RWPE2 (cell line): ENCODE measurements around the gene GRAP2.

Source experiments
- ATAC-seq: fragments of 200-7000 bp; cut with Tn5 transposase; 3 replicates; pipeline ENCODE4 v1.9.1; 2021; ENCODE audit warnings: low read depth
- DNase-seq: peaks from one replicate; pipeline ENCODE4 v3.0.0-alpha.2; 2020; ENCODE audit warnings: low spot score
- H3K27ac ChIP-seq: fragments of 450-650 bp; 2 replicates; pipeline ENCODE4 v1.5.1; 2017; ENCODE audit warnings: mild to moderate bottlenecking; ENCODE audit not compliant: poor library complexity, severe bottlenecking
- H3K27me3 ChIP-seq: fragments of 250-450 bp; sonication (Bioruptor Pico); 2 replicates; pipeline ENCODE4 v1.5.1; 2021; ENCODE audit warnings: mild to moderate bottlenecking, moderate library complexity; ENCODE audit not compliant: insufficient read depth, poor library complexity, severe bottlenecking
- H3K36me3 ChIP-seq: fragments of 250-450 bp; sonication (Bioruptor Pico); 2 replicates; pipeline ENCODE4 v1.5.1; 2020; ENCODE audit warnings: low read depth, mild to moderate bottlenecking, moderate library complexity
- H3K4me1 ChIP-seq: fragments of 250-450 bp; sonication (Bioruptor Pico); 2 replicates; pipeline ENCODE4 v1.5.1; 2021; ENCODE audit warnings: mild to moderate bottlenecking, moderate library complexity; ENCODE audit not compliant: insufficient read depth, poor library complexity, severe bottlenecking
- H3K4me3 ChIP-seq: fragments of 250-450 bp; sonication (Bioruptor Pico); 2 replicates; pipeline ENCODE4 v1.5.1; 2021; ENCODE audit warnings: mild to moderate bottlenecking, moderate library complexity; ENCODE audit not compliant: severe bottlenecking
- H3K9me3 ChIP-seq: fragments of 250-450 bp; sonication (Bioruptor Pico); 2 replicates; pipeline ENCODE4 v1.5.1; 2021; ENCODE audit warnings: mild to moderate bottlenecking, moderate library complexity; ENCODE audit not compliant: severe bottlenecking
- TF ChIP-seq, protein P1 (sequence below): fragments of 450-650 bp; IDR thresholded peaks from one replicate; pipeline ENCODE4 v1.5.1; 2017; ENCODE audit warnings: mild to moderate bottlenecking, moderate library complexity; ENCODE audit not compliant: poor library complexity, severe bottlenecking

Gene GRAP2

DNA sequence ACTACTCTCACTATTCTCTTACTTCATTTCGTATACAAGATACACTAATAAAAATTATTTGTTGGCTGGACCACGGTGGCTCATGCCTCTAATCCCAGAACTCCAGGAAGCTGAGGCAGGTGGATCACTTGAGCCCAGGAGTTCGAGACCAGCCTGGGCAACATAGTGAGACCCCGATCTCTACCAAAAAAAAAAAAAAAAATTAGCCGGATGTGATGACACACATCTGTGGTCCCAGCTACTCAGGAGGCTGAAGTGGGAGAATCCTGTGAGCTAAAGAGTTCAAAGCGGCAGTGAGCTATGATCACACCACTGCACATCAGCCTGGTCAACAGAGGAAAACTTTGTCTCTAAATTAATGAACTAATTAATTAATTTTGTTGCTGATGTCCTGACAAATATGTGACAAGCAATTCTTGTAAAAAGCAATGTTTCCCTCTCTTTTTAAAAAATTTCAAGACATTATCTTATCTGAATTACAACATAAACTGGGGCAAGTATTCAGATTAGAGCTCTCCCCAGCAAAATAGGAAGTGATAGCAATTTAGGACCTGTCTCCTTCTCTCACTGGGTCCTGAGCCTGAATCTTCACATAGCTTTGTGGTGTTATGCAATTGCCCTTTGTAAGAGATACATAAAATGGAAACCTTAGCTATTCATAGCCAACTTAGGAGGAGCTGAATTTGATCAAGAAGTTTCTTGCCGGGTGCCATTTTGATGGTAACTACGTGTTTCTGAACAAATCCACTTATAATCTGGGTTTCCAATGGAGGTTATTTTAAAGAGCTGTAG lies 41.8 kb downstream of the GRAP2 start:
- H3K27ac ChIP-seq, result no peak overlapping the region

DNA sequence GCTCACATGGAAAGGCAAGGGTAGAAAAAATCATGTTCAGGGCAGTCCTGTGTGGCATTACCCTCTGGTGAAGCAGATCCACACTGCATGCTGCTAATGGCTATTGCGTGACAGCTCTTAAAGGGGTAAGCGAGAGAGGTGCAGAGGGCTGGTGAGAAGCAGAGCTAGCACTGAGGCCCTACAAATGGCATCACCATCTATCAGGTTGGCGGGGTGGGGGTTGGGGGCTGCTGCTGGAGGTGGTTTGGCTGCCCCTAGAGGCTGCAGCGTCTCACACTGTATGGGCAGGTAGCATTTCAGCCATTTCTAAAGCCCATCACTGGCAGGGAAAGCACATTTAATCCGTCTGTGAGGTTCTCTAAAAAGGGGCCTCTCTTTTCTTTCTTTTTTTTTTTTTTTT lies 42.5 kb downstream of the GRAP2 start:
- H3K9me3 ChIP-seq, result no peaks in the 10 kb centered on the region
- no peak overlapping the region for H3K4me3 ChIP-seq
- no peaks in the 10 kb centered on the region for H3K36me3 ChIP-seq
- no peaks in the 10 kb centered on the region for H3K4me1 ChIP-seq
- DNase-seq (no peak), ATAC-seq (no peak; the same call in 2 of the 3 replicates)
- TF ChIP-seq, protein P1, sequence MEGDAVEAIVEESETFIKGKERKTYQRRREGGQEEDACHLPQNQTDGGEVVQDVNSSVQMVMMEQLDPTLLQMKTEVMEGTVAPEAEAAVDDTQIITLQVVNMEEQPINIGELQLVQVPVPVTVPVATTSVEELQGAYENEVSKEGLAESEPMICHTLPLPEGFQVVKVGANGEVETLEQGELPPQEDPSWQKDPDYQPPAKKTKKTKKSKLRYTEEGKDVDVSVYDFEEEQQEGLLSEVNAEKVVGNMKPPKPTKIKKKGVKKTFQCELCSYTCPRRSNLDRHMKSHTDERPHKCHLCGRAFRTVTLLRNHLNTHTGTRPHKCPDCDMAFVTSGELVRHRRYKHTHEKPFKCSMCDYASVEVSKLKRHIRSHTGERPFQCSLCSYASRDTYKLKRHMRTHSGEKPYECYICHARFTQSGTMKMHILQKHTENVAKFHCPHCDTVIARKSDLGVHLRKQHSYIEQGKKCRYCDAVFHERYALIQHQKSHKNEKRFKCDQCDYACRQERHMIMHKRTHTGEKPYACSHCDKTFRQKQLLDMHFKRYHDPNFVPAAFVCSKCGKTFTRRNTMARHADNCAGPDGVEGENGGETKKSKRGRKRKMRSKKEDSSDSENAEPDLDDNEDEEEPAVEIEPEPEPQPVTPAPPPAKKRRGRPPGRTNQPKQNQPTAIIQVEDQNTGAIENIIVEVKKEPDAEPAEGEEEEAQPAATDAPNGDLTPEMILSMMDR, result no peak
- no peaks in the 10 kb centered on the region for H3K27me3 ChIP-seq
- H3K27ac ChIP-seq, result no peak overlapping the region

More for the DNA sequence above, 41.8 kb downstream of the GRAP2 start:
- DNase-seq (no peak), ATAC-seq (no peak)
- Histone ChIP-seq H3K4me3 (no peak overlapping the region), H3K9me3 (no peaks in the 10 kb centered on the region), H3K27me3 (peaks cover 4% of the 10 kb centered on the region), H3K36me3 (no peaks in the 10 kb centered on the region), H3K4me1 (no peaks in the 10 kb centered on the region)
- TF ChIP-seq, protein P1, result no peak

DNA sequence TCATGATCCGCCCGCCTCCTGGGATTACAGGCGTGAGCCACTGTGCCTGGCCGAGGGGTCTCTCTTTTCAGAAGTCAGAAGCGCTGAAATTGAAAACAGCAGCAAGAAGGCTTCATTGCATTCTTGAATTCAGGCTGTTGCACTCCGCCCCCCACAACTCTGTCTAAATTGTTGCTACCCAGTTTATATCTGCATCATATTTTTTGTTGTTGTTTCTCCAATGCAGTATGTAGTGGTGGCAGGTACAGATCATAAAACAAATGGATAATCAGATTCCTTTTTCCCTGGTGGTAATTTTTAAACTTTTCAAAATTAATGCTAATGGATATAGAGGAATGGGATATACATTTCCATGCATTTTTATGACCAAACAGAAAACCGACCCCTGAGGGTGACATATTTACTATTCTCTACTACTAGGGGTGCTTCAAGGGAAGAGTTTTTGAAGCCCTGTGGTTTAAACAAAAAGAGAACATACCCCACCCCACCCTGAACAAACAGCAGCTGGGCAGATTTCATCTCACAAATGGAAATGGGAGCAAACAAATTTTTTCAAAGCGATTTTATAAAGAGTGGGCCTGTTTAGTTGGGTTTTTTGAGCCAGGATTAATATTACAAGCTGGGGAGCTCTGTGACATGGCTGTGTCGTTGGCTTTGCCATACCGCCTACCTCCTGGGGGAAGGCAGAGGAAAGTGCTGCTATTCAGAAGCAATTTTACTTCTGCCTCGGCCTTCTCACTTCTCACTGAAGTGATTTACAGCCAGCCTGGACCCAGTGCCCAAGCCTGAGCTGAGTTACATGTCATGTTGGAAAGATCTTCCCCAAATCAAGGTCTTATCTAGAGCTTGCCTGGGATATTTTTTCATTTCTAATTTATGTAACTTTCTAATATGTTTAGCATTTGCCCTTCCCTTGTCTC lies 43.3 kb downstream of the GRAP2 start:
- H3K4me1 ChIP-seq, result no peaks in the 10 kb centered on the region
- no peak for ATAC-seq
- H3K9me3 ChIP-seq, result no peaks in the 10 kb centered on the region
- TF ChIP-seq, protein P1, result no peak
- DNase-seq, result no peak
- H3K4me3 ChIP-seq, result no peak overlapping the region
- H3K27me3 ChIP-seq, result no peaks in the 10 kb centered on the region
- no peaks in the 10 kb centered on the region for H3K36me3 ChIP-seq
- no peak overlapping the region for H3K27ac ChIP-seq

DNA sequence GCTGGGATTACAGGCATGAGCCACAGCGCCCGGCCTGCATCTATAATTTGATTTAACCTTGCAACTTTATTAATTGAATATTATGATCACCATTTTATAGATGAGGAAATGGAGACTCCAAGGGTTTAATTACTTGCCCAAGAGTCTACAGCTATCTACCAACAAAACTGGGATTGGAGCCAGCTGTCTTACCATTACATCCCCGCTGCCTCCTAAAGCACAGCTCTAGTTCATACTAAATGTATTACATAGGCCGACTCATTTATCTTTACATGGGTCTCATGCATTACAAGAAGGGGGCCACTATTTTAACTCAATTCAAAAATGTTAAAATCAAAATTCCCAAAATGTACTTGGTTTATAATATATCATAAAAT lies 45.2 kb downstream of the GRAP2 start:
- Histone ChIP-seq H3K36me3 (no peaks in the 10 kb centered on the region), H3K9me3 (no peaks in the 10 kb centered on the region), H3K4me3 (no peak overlapping the region), H3K4me1 (no peaks in the 10 kb centered on the region), H3K27ac (no peak overlapping the region), H3K27me3 (no peaks in the 10 kb centered on the region)
- no peak for ATAC-seq
- TF ChIP-seq, protein P1, result no peak
- DNase-seq, result no peak
